HFFc6 (cell line): ENCODE results near the gene ZSWIM7. TPM values are rescaled to one million over a fixed set of nuclear protein-coding genes. Genes with fewer than 3 reads are reported as not detected.
"Not testable (repeated sequence)": the region's sequence is repeated elsewhere in the genome, so short reads cannot be mapped to it uniquely, and the experiment has no call there.

ENCODE experiments used
- DNase-seq: peaks from one replicate; pipeline ENCODE4 v3.0.0-alpha.2; 2018
- H3K27ac Mint-ChIP-seq: 2 replicates; pipeline ENCODE4 v1.8.0; 2020; ENCODE audit warnings: mild to moderate bottlenecking, mixed read lengths
- H3K27me3 Mint-ChIP-seq: 2 replicates; pipeline ENCODE4 v1.8.0; 2021; ENCODE audit warnings: mild to moderate bottlenecking, moderate library complexity, mixed read lengths; ENCODE audit not compliant: insufficient read depth
- H3K36me3 Mint-ChIP-seq: 2 replicates; pipeline ENCODE4 v1.8.0; 2021; ENCODE audit warnings: low read depth, mixed read lengths
- H3K4me1 Mint-ChIP-seq: 2 replicates; pipeline ENCODE4 v1.8.0; 2020; ENCODE audit warnings: low read depth, mixed read lengths
- H3K4me3 Mint-ChIP-seq: 2 replicates; pipeline ENCODE4 v1.8.0; 2020; ENCODE audit warnings: mild to moderate bottlenecking, moderate library complexity, mixed read lengths
- H3K9me3 Mint-ChIP-seq: 2 replicates; pipeline ENCODE4 v1.8.0; 2020; ENCODE audit warnings: mild to moderate bottlenecking, mixed read lengths
- total RNA-seq, 6 experiments: library from RNA; stranded (reverse); fragmentation: NEBNext Ultra II Directional; extraction: Animal tissue kit (Norgen Biotek cat#: 25700); gene quantifications; 2 replicates in 1 of 6; 3 replicates in 5 of 6; pipeline ENCODE4 v1.2.3, GENCODE V29; 2021
- TF ChIP-seq, protein P1 (sequence below): fragments of 200-600 bp; sonication (generic); IDR thresholded peaks from 2 replicates; pipeline ENCODE4 v1.5.0; 2021; ENCODE audit warnings: antibody characterized with exemption, mild to moderate bottlenecking

Gene ZSWIM7
- total RNA-seq, 6 experiments from 2014 or later: 11.4 to 17.7 (median 15.5) TPM

DNA sequence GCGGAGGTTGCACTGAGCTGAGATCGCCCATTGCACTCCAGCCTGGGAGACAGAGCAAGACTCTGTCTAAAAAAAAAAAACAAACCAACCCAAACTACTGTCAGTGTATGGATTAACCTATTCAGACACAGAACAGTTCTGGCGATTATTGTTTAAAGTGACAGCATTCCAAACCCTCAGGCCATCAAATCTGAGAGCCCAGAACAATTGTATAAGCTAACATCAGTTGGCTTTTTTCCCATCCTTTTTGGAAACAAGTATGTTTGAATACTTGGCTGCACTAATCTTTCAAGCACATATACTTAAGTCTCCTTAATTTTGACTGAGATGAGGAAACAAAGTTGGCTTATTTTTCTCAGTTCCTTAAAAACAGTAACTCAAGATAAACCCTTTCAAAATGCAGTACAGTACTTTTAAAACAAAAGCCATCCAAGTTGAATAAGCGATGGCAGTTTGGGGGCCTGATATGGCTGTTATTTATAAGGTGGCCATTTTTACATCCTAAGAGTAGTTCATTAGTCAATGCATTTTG is 1.4 kb downstream of the ZSWIM7 start:
- Mint-ChIP-seq H3K4me3 (peak overlapping the region; percentile 90; the same call in 1 of the 2 replicates), H3K27ac (peak overlapping the region; percentile 92), H3K4me1 (peaks cover 23% of the 10 kb centered on the region), H3K27me3 (no peaks in the 10 kb centered on the region; the same call in 1 of the 2 replicates), H3K36me3 (peaks cover 23% of the 10 kb centered on the region), H3K9me3 (peaks cover 10% of the 10 kb centered on the region; the same call in 1 of the 2 replicates)
- DNase-seq: no peak
- TF ChIP-seq, protein P1, sequence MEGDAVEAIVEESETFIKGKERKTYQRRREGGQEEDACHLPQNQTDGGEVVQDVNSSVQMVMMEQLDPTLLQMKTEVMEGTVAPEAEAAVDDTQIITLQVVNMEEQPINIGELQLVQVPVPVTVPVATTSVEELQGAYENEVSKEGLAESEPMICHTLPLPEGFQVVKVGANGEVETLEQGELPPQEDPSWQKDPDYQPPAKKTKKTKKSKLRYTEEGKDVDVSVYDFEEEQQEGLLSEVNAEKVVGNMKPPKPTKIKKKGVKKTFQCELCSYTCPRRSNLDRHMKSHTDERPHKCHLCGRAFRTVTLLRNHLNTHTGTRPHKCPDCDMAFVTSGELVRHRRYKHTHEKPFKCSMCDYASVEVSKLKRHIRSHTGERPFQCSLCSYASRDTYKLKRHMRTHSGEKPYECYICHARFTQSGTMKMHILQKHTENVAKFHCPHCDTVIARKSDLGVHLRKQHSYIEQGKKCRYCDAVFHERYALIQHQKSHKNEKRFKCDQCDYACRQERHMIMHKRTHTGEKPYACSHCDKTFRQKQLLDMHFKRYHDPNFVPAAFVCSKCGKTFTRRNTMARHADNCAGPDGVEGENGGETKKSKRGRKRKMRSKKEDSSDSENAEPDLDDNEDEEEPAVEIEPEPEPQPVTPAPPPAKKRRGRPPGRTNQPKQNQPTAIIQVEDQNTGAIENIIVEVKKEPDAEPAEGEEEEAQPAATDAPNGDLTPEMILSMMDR: no peak

DNA sequence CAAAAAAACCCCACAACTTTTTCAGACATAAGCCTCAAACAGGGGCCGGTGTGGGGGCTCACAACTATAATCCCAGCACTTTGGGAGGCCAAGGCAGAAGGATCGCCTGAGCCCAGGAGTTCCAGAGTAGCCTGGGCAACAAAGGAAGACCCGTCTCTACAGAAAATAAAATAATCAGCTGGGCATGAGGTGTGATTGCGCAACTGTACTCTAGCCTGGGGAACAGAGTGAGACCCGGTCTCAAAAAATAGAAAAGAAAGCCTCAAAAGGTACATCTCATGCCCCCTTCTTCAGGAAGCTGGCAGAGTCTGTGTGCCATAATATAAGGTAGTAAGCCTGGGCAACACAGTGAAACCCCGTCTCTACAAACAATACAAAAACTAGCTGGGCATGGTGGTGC is 3.2 kb downstream of the ZSWIM7 start:
- DNase-seq: no peak
- TF ChIP-seq, protein P1: no peak
- Mint-ChIP-seq H3K9me3 (peaks cover 1% of the 10 kb centered on the region; the same call in 1 of the 2 replicates), H3K27ac (no peak overlapping the region), H3K27me3 (no peaks in the 10 kb centered on the region), H3K4me3 (no peak overlapping the region), H3K4me1 (peaks cover 15% of the 10 kb centered on the region), H3K36me3 (peaks cover 8% of the 10 kb centered on the region)

DNA sequence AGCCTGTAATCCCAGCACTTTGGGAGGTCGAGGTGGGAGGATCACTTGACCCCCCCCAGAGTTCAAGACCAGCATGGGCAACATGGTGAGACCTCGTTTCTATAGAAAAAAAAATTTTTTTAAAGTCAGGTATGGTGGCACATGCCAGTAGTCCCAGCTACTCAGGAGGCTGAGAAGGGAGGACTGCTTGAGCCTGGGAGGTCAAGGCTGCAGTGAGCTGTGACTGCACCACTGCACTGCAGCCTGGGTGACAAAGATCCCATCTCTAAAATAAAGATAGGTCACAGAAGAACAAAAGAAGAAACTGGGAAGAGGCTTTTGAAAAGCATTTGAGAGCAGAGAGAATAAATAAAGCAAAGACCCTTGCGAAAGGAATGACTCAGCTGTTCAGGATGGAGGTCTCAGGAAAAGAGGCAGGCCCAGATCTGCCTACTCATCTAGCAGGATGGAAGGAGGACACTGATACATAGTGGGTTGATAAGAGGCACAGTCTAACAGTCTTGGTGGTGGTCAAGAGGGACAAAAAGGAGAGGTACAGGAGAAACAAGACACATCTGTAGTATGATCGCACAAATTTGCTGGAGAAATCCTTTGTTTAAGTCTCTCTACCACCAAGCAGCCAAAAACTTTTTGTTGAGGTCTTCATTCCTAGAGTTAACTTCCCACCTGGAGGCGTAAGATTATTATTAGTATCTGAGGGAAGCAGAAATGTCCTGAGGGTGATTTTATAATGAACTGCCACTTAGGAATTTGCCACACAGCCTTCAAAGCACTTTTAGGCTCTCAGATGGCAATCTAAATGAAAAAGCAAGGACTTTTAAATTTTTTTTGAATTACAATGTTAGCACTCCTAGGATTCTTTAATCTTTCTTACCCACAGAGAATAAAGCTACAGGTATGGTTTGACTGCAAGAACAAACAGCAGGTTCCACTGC is 17.6 kb downstream of the ZSWIM7 start:
- no peak overlapping the region for H3K4me3 Mint-ChIP-seq
- peaks cover 16% of the 10 kb centered on the region for H3K4me1 Mint-ChIP-seq
- peaks cover 1% of the 10 kb centered on the region; the same call in 1 of the 2 replicates for H3K27me3 Mint-ChIP-seq
- DNase-seq: no peak
- H3K9me3 Mint-ChIP-seq: no peaks in the 10 kb centered on the region
- TF ChIP-seq, protein P1: no peak
- H3K27ac Mint-ChIP-seq: peak overlapping the region; percentile 70
- H3K36me3 Mint-ChIP-seq: peaks cover 19% of the 10 kb centered on the region

DNA sequence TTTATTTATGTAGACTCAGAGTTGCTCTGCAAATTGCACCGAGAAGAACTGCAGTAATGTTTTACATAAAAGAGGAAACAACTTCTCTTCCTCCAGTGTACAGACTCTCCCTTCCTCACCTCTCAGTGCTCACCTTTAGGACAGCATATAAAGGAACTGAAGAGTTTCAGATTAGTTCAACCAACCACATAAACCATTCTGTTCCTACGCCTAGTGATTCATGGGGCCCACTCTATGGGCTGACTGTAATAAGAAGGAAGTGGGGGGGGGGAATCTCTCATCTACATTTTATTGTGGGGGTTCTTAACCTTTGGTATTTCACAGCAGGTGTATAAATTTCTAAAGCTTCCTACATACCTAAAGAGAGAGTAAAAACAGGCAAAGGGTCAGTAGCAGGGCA is 18.3 kb downstream of the ZSWIM7 start:
- Mint-ChIP-seq H3K27ac (no peak overlapping the region), H3K4me3 (no peak overlapping the region), H3K9me3 (no peaks in the 10 kb centered on the region), H3K36me3 (peaks cover 16% of the 10 kb centered on the region), H3K4me1 (peaks cover 16% of the 10 kb centered on the region), H3K27me3 (peaks cover 1% of the 10 kb centered on the region; the same call in 1 of the 2 replicates)
- no peak for DNase-seq
- TF ChIP-seq, protein P1: no peak

DNA sequence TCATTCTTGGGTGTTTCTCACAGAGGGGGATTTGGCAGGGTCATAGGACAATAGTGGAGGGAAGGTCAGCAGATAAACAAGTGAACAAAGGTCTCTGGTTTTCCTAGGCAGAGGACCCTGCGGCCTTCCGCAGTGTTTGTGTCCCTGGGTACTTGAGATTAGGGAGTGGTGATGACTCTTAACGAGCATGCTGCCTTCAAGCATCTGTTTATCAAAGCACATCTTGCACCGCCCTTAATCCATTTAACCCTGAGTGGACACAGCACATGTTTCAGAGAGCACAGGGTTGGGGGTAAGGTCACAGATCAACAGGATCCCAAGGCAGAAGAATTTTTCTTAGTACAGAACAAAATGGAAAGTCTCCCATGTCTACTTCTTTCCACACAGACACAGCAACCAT is 20.5 kb downstream of the ZSWIM7 start:
- Mint-ChIP-seq H3K4me1 (peaks cover 16% of the 10 kb centered on the region), H3K36me3 (peaks cover 16% of the 10 kb centered on the region)
- DNase-seq, H3K4me3 Mint-ChIP-seq, H3K9me3 Mint-ChIP-seq, H3K27ac Mint-ChIP-seq, H3K27me3 Mint-ChIP-seq: not testable (repeated sequence)

DNA sequence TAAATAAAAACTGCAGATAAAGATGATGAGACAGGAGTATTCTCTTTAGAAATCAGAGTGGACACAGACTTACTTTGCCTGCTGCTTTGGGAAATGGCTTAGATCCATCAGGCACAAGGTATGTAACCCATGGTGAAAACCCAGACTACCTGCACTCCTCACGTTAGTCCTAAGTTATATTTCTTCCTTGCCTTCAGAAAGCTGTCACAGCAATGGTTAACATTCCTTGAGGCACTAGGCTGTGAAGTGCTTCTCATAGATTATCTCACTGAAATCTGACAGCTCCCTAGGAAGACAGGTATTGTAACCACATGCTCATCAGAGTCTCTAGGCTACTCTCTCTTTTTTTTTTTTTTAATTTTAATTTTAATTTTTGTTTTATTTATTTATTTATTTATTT is 20.9 kb downstream of the ZSWIM7 start:
- no peak overlapping the region for H3K4me3 Mint-ChIP-seq
- no peak overlapping the region for H3K27ac Mint-ChIP-seq
- DNase-seq: no peak
- peaks cover 16% of the 10 kb centered on the region for H3K36me3 Mint-ChIP-seq
- peaks cover 16% of the 10 kb centered on the region for H3K4me1 Mint-ChIP-seq
- no peaks in the 10 kb centered on the region for H3K9me3 Mint-ChIP-seq
- peaks cover 1% of the 10 kb centered on the region; the same call in 1 of the 2 replicates for H3K27me3 Mint-ChIP-seq
- TF ChIP-seq, protein P1: no peak
